Fibroblast of villous mesenchyme (primary cell): ENCODE data around the gene ERGIC2. TPM values are rescaled to one million over a fixed set of nuclear protein-coding genes. Genes with fewer than 3 reads are reported as not detected.
"Not testable (repeated sequence)": the region's sequence is repeated elsewhere in the genome, so short reads cannot be mapped to it uniquely, and the experiment has no call there.

Experiments
- DNase-seq: peaks from one replicate; pipeline ENCODE4 v3.0.0-alpha.2; 2010; ENCODE audit warnings: low read depth
- H3K4me3 ChIP-seq: 2 replicates; pipeline ENCODE4 v1.5.1; 2011; ENCODE audit warnings: low read depth, mild to moderate bottlenecking, low read length
- total RNA-seq: library from RNA; depleted of rRNA; stranded (reverse); fragments of >200 nt; gene quantifications from 2 replicates; pipeline ENCODE4 v1.2.3, GENCODE V29; 2012
- TF ChIP-seq, protein P1 (sequence below): IDR thresholded peaks from 2 replicates; pipeline ENCODE4 v1.5.1; 2012; ENCODE audit warnings: low read depth, mild to moderate bottlenecking, low read length; ENCODE audit not compliant: insufficient read depth

The ERGIC2 gene
- total RNA-seq, 1 donor = 90.7 TPM

DNA sequence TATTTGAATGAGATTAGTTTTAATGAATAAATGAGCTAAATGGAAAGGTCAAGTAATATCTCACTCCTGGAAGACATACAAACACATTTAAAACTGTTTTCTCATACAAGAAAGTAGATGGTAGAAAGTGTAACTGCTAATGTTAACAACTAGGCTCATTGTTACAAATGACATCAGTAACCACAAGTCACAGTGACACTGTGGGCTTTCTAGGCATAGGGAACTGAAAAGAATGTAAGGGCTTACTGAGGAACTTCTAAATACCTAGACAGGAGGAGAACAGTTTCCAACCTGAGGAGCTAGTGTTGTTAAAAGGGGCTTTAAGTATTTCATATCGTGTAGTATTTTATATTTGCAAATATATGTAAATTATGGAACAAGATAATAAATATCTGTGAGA is 17.5 kb upstream of the ERGIC2 start:
- no peak overlapping the region for H3K4me3 ChIP-seq
- TF ChIP-seq, protein P1, sequence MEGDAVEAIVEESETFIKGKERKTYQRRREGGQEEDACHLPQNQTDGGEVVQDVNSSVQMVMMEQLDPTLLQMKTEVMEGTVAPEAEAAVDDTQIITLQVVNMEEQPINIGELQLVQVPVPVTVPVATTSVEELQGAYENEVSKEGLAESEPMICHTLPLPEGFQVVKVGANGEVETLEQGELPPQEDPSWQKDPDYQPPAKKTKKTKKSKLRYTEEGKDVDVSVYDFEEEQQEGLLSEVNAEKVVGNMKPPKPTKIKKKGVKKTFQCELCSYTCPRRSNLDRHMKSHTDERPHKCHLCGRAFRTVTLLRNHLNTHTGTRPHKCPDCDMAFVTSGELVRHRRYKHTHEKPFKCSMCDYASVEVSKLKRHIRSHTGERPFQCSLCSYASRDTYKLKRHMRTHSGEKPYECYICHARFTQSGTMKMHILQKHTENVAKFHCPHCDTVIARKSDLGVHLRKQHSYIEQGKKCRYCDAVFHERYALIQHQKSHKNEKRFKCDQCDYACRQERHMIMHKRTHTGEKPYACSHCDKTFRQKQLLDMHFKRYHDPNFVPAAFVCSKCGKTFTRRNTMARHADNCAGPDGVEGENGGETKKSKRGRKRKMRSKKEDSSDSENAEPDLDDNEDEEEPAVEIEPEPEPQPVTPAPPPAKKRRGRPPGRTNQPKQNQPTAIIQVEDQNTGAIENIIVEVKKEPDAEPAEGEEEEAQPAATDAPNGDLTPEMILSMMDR = no peak
- DNase-seq = no peak

DNA sequence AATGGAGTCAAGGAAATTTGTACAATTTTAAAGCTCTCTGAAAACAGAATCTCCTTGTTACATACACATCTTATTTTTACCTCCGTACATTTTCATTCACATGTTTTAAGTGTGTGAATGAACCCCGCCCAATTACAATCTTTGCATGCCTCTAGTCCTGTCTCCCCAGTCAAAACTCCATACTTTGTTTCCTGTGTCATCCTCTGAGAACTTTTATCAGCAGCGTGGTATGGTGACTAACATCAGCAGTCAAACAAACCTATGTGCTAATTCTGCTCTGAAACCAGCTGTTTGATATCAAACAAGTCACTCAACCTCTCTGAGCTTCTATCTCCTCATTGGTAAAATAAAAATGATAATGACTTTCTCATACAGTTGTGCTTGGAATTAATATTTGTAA is 15.8 kb upstream of the ERGIC2 start:
- H3K4me3 ChIP-seq = no peak overlapping the region
- DNase-seq = peak; percentile 22
- TF ChIP-seq, protein P1 = no peak

DNA sequence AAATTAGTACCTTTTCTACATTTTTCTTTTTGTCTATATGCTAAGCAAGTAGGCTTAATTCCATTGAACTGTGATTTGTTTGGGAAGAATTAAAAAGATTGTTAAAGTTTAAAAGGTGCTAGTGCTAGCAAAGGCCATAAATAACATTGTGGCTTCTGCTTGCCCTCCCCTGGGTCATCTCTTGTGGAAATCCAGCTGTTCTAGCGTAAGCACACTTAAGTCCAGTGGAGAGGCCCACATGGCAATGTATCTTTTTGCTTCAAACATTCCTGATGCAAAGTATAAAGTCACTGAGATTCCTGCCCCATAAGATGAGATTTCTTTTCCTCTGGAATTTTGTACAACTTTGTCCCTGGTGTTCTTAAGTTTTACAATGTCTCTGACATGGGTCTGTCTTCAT is 14.4 kb upstream of the ERGIC2 start:
- no peak overlapping the region for H3K4me3 ChIP-seq
- DNase-seq = peak; percentile 33
- TF ChIP-seq, protein P1 = no peak

DNA sequence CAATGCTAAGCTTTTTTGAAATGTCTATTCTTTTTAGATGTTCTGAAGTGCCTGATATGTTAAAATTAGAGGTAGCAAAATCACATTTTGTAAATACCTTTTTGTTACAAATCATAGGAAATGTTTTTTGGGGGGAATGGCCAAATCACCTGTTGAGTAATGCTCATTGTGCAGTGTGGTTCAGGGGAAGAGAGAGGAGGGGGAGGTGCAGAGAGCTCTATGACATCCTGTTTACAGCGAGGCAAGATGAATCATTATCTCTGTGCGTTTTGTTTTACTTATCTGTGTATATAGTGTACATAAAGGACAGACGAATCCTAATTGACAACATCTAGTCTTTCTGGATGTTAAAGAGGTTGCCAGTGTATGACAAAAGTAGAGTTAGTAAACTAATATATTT is 9.4 kb upstream of the ERGIC2 start:
- H3K4me3 ChIP-seq = not testable (repeated sequence)
- peak; percentile 42 for DNase-seq

DNA sequence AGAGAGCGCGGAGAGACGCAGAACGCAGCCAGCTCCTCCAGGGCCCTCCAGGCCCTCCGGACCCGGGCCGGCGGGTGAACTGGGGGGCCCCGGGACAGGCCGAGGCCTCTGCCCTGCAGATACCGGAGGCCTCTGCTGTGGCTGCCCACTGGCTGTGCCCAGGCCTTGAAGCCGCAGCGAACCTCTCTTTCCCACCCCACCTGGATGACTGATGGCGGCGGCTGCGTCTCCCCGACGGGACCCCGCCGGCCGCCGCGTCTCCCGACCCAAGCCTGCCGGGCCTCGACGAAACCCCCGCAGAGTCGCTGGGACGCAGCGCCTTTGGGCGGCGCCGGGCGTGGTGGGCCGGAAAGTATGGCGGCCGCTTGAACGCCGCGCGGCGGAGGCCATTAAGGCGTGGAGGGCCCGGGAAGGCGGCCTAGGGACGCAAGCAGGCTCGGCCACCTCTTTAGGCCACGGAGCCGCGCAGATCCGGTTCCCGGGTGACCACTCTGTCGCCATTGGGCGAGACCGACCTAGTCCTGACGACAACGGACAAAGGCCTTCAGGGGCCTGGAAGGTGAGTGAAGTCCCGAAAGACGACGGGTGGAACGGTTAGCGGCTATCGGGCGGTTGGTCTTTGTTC is 8.4 kb upstream of the ERGIC2 start:
- TF ChIP-seq, protein P1 = no peak
- no peak for DNase-seq
- no peak overlapping the region for H3K4me3 ChIP-seq

DNA sequence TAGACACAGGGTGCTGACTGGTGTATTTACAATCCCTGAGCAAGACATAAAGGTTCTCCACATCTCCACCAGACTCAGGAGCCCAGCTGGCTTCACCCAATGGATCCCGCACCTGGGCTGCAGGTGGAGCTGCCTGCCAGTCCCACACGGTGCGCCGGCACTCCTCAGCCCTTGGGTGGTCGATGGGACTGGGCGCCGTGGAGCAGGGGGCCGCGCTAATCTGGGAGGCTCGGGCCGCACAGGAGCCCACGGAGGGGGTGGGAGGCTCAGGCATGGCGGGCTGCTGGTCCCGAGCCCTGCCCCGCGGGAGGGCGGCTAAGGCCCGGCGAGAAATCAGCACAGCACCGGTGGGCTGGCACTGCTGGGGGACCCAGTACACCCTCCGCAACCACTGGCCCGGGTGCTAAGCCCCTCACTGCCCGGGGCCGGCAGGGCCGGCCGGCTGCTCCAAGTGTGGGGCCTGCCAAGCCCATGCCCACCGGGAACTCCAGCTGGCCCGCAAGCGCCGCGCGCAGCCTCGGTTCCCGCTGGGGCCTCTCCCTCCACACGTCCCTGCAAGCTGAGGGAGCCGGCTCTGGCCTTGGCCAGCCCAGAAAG is 5.2 kb upstream of the ERGIC2 start:
- not testable (repeated sequence) for DNase-seq, H3K4me3 ChIP-seq

DNA sequence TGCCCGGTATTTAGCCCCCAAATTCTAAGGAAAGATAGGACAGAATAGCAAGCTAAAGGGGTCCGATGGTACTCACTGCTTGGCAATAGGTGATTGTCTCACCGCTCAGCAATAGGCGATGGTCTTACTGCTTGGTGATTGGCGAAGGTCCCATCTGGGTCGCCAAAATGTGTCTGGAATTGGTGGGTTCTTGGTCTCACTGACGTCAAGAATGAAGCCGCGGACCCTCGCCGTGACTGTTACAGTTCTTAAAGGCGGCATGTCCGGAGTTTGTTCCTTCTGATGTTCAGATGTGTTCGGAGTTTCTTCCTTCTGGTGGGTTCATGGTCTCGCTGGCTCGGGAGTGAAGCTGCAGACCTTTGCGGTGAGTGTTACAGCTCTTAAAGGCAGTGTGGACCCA is 4.2 kb upstream of the ERGIC2 start:
- DNase-seq, H3K4me3 ChIP-seq: not testable (repeated sequence)

DNA sequence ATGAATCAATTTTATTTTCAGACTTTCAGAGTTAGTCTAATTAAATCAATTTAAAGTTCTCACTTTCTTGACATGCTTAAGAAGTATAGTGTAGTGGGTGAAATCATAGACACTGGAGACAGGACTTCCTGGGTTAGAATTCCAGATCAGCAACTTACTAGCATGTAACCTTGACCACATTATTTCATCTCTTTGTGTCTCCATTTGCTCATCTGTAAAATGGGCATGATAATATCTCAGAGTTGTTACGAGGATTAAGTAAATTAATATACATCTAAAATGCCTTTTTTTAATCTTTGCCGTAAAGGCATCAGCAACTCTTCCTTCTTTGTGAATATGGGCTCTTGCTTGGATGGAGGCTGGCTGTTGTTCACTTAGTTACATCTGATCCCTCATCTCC is 1.3 kb upstream of the ERGIC2 start:
- TF ChIP-seq, protein P1 = no peak
- DNase-seq = no peak

DNA sequence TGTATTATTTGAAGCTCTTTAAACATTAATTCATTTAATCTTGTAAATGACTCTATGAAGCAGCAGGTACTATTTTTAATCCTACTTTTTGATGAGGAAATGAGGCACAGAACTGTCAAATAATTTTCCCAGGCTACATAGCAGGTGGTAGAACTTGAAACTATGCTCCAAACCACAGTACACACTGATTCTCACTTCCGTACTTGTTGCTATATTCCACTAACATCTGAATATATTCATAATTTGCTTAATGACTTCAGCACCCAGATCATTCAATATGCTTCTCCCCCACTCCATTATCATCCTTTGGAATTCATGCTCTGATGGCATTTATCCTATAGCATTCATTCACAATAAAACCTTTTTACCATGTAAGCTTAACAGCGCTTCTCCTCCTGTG is 4.9 kb downstream of the ERGIC2 start:
- DNase-seq = no peak
- TF ChIP-seq, protein P1 = no peak
- no peak overlapping the region for H3K4me3 ChIP-seq

More for the DNA sequence above, 1.3 kb upstream of the ERGIC2 start:
- H3K4me3 ChIP-seq = no peak overlapping the region
